Left lobe of liver (tissue), 2 donors: ENCODE data around the gene ALG11. TPM values are rescaled to one million over a fixed set of nuclear protein-coding genes. Genes with fewer than 3 reads are reported as not detected.
A peak's percentile ranks its signal among the peaks of the same experiment; 100 is the strongest.
"Not testable (repeated sequence)": the region's sequence is repeated elsewhere in the genome, so short reads cannot be mapped to it uniquely, and the experiment has no call there.

Experiments used
- ATAC-seq: fragments of 200-7000 bp; cut with Tn5 transposase; one replicate; pipeline ENCODE4 v1.9.1; 2020; ENCODE audit warnings: mild to moderate bottlenecking, moderate library complexity
- DNase-seq: peaks from one replicate; pipeline ENCODE4 v3.0.0-alpha.2; 2020; ENCODE audit warnings: low spot score
- total RNA-seq: library from RNA; stranded (reverse); gene quantifications from one replicate; pipeline ENCODE4 v1.2.1, GENCODE V29; 2021
- donor health status: DM: no; HTN: no; CAD: no; lungs with moderate emphysema.
- donor health status: DM: no; HTN: yes; CAD: no.

Gene ALG11, protein sequence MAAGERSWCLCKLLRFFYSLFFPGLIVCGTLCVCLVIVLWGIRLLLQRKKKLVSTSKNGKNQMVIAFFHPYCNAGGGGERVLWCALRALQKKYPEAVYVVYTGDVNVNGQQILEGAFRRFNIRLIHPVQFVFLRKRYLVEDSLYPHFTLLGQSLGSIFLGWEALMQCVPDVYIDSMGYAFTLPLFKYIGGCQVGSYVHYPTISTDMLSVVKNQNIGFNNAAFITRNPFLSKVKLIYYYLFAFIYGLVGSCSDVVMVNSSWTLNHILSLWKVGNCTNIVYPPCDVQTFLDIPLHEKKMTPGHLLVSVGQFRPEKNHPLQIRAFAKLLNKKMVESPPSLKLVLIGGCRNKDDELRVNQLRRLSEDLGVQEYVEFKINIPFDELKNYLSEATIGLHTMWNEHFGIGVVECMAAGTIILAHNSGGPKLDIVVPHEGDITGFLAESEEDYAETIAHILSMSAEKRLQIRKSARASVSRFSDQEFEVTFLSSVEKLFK
- total RNA-seq, result 25.4 TPM

- DNase-seq (peak; percentile 100), ATAC-seq (peak; percentile 95)
Measured at GRCh38 chr13:52011632-52012511, at the start of gene ALG11. Gene ALG11, plus strand, starts transcription at chr13:52012398. Its CDS starts 21 bp downstream, at chr13:52012419.

- no peak for DNase-seq
- ATAC-seq, result no peak
Measured at GRCh38 chr13:51966186-51966585, 46.0 kb upstream of the ALG11 start.

GRCh38 chr13:51967482-51968446 lies 44.4 kb upstream of the ALG11 start:
- no peak for DNase-seq

GRCh38 chr13:51970349-51970748 lies 41.8 kb upstream of the ALG11 start:
- ATAC-seq (no peak), DNase-seq (no peak)

More at GRCh38 chr13:51967482-51968446, 44.4 kb upstream of the ALG11 start:
- ATAC-seq, result no peak

- ATAC-seq (peak; percentile 34), DNase-seq (no peak)
Measured at GRCh38 chr13:51971520-51972426, 40.4 kb upstream of the ALG11 start.

GRCh38 chr13:51974482-51974881 lies 37.7 kb upstream of the ALG11 start:
- DNase-seq, result no peak
- ATAC-seq, result no peak

GRCh38 chr13:51976423-51976822 lies 35.8 kb upstream of the ALG11 start:
- ATAC-seq, result no peak
- DNase-seq, result no peak

DNA sequence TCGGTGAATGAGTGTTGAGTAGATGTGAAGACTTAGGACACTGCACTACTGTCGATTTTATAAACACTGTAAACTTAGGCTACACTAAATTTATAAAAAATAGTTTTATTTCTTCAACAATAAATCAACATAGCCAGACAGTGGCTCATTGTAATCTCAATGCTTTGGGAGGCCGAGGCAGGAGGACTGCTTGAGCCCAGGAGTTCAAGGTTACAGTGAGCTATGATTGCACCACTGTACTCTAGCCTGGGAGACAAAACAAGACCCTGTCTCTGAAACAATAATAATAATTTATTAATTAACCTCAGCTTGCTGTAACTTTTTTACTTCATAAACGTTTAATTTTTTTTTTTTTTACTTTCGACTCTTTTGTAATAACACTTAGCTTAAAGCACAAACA lies 35.3 kb upstream of the ALG11 start:
- DNase-seq (no peak), ATAC-seq (no peak)

- no peak for DNase-seq
Measured at GRCh38 chr13:51977625-51978024, 34.6 kb upstream of the ALG11 start.

GRCh38 chr13:51978796-51979556 lies 33.2 kb upstream of the ALG11 start:
- DNase-seq, result peak; percentile 77
- peak; percentile 94 for ATAC-seq

More at GRCh38 chr13:51977625-51978024, 34.6 kb upstream of the ALG11 start:
- ATAC-seq, result no peak

GRCh38 chr13:51980908-51981307 lies 31.3 kb upstream of the ALG11 start:
- ATAC-seq (no peak), DNase-seq (no peak)

- DNase-seq (no peak), ATAC-seq (no peak)
Measured at GRCh38 chr13:51981355-51981754, 30.8 kb upstream of the ALG11 start.

- not testable (repeated sequence) for ATAC-seq, DNase-seq
Measured at GRCh38 chr13:51983292-51983691, 28.9 kb upstream of the ALG11 start.

- DNase-seq, ATAC-seq: not testable (repeated sequence)
Measured at GRCh38 chr13:51984904-51985303, 27.3 kb upstream of the ALG11 start.

DNA sequence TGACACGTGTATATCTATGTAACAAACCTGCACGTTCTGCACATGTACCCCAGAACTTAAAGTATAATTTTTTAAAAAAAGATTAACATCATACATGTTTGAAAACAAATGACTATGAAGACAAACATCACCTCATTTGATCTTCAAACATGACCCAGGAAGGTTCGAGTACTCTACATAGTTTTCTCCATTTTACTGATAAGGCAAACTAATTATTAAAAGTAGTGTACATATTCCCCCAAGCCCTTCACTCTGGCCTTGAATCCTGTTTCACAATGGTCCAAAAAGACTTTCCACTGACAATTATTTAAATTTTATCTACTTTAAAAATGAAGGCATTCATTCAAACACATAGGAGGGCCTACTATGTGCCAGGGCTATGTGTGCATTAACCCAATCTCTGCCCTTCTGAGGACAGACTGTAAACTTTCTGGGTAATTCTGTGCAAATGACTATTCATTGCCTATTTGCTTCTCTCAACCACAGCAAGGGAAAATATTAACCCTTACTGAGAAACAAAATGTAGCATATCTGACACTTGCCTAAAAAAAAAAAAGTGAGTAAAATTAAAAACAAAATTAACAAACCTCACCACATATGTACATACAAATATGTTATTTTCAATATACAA lies 23.1 kb upstream of the ALG11 start:
- ATAC-seq (peak; percentile 33), DNase-seq (no peak)

GRCh38 chr13:51993713-51994112 lies 18.5 kb upstream of the ALG11 start:
- ATAC-seq (no peak), DNase-seq (no peak)

GRCh38 chr13:51995677-51996551 lies 16.3 kb upstream of the ALG11 start:
- peak; percentile 93 for DNase-seq
- ATAC-seq, result peak; percentile 81
